Transverse colon (tissue), 4 donors: ENCODE data around the gene ANO3. TPM values are rescaled to one million over a fixed set of nuclear protein-coding genes. Genes with fewer than 3 reads are reported as not detected.

Experiments
- DNase-seq: peaks from one replicate; pipeline ENCODE4 v3.0.0-alpha.2; 2019
- H3K27ac ChIP-seq, 4 donors: fragments of 200-600 bp; sonication (generic); 2 replicates each; pipeline ENCODE4 v1.5.1; 2016 to 2018; ENCODE audit warnings: inconsistent platforms in 4 of 4
- H3K27me3 ChIP-seq: fragments of 200-600 bp; sonication (generic); 2 replicates; pipeline ENCODE4 v1.5.1; 2017; ENCODE audit warnings: inconsistent platforms
- H3K36me3 ChIP-seq, 4 donors: fragments of 200-600 bp; sonication (generic); 2 replicates each; pipeline ENCODE4 v1.5.1; 2017 to 2019; ENCODE audit warnings: inconsistent platforms in 4 of 4
- H3K4me1 ChIP-seq, 4 donors: fragments of 200-600 bp; sonication (generic); 2 replicates each; pipeline ENCODE4 v1.5.1; 2017 to 2020; ENCODE audit warnings: inconsistent platforms in 4 of 4
- H3K4me3 ChIP-seq, 4 donors: fragments of 200-600 bp; sonication (generic); 1 replicate in 1 of 4; 2 replicates in 3 of 4; pipeline versions ENCODE4 v1.5.1 to v1.6.1; 2017 to 2019; ENCODE audit warnings: inconsistent platforms in 4 of 4
- H3K9me3 ChIP-seq, 2 donors: fragments of 200-600 bp; sonication (generic); 2 replicates each; pipeline ENCODE4 v1.5.1; 2017 to 2019; ENCODE audit warnings: inconsistent platforms in 2 of 2
- CTCF ChIP-seq, 5 experiments: fragments of 200-600 bp in 3 of 5; fragments of 450-650 bp in 2 of 5; sonication (generic) in 3 of 5; IDR thresholded peaks; 1 replicate in 2 of 5; 2 replicates in 3 of 5; pipeline ENCODE4 v1.5.1; 2016 to 2017; ENCODE audit warnings: antibody characterized with exemption in 5 of 5, inconsistent platforms in 3 of 5, mild to moderate bottlenecking in 2 of 5, moderate library complexity in 1 of 5
- EP300 ChIP-seq: sonication (generic); formaldehyde crosslinking; IDR thresholded peaks from one replicate; pipeline ENCODE4 v1.6.1; 2017; ENCODE audit warnings: antibody characterized with exemption, low read depth
- POLR2A ChIP-seq: fragments of 450-650 bp; IDR thresholded peaks from one replicate; pipeline ENCODE4 v1.6.1; 2016; ENCODE audit warnings: antibody characterized with exemption, mild to moderate bottlenecking, moderate library complexity
- POLR2AphosphoS5 ChIP-seq, 3 donors: sonication (generic); formaldehyde crosslinking; IDR thresholded peaks; one replicate each; pipeline ENCODE4 v1.6.1; 2016; ENCODE audit warnings: antibody characterized with exemption in 3 of 3
- whole genome bisulfite sequencing, 2 donors: methylation state at CpG; one replicate each; pipeline ENCODE4 v1.1.5; 2018; ENCODE audit warnings: low coverage in 1 of 2; 5-methylcytosine and 5-hydroxymethylcytosine counted together
- in situ Hi-C, 4 donors: fragments of 200-750 bp; cut with MboI; loops; one replicate each; pipeline versions ENCODE4 v1.15.0 to v1.15.1; 2017; ENCODE audit warnings: low sequenced_read_pairs in 3 of 4, low pct_ligation_motif_present in 1 of 4, low pct_unique_long_range_greater_than_20kb in 1 of 4
- intact Hi-C: fragments of 100-400 bp; cut with DNase I; formaldehyde crosslinking; loops from one replicate; pipeline ENCODE4 v1.15.1; 2023; ENCODE audit warnings: low total_unique reads
- total RNA-seq, 4 donors: library from RNA; depleted of rRNA; stranded (reverse); fragments of >200 nt; gene quantifications; one replicate each; pipeline ENCODE4 v1.1.0, GENCODE V29; 2016

The ANO3 gene
- total RNA-seq, 4 donors from 2014 or later: 0.16 to 0.55 TPM; not detected in 2

DNA sequence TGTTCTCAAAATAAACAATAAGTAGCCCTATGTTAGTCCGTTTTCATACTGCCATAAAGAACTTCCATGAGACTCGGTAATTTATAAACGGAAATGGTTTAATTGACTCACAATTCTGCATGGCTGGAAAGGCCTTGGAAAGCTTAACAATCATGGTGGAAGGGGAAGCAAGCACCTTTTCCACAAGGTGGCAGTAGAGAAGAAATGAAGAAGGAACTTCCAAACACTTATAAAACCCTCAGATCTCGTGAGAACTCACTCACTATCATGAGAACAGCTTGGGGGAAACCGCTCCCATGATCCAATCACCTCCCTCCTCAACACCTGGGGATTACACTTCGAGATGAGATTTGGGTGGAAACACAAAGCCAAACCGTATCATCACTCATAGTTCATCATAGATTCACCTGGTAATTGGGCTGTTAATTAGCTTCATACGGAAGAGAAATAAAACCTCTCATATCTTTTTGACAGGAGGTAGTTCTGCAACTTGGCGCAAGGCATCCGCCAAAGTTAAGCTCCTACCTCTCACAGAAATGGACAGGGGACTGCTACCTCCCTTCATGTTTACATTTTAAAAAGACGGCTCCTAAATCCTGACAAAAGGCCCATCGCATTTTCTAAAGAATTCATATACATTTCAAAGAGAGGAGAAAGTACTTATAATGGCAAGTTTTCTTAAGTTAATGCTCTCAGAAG, 191.1 kb downstream of the ANO3 start:
- Histone ChIP-seq H3K4me3 (no peak overlapping the region), H3K36me3 (no peaks in the 10 kb centered on the region), H3K9me3 (no peaks in the 10 kb centered on the region), H3K27ac (no peak overlapping the region), H3K27me3 (no peaks in the 10 kb centered on the region), H3K4me1 (no peaks in the 10 kb centered on the region)
- in situ Hi-C loops: no loop called here
- no peak for DNase-seq
- 71 to 76% methylated on average over 12 of the region's 12 CpGs for WGBS, 2 donors
- intact Hi-C loops: no loop called here
- TF ChIP-seq POLR2A (no peak), CTCF (IDR thresholded peaks at IDR 0.05) (peak in 2 of 5 experiments; percentile 3 to 17), EP300 (no peak)

GRCh38 chr11:26527685-26528084, 195.8 kb downstream of the ANO3 start:
- no peak overlapping the region for H3K27ac ChIP-seq
- H3K4me3 ChIP-seq: no peak overlapping the region
- H3K9me3 ChIP-seq: no peaks in the 10 kb centered on the region
- no peaks in the 10 kb centered on the region for H3K27me3 ChIP-seq
- in situ Hi-C loops (no loop called here), intact Hi-C loops (no loop called here)
- TF ChIP-seq POLR2A (no peak), EP300 (no peak), CTCF (IDR thresholded peaks at IDR 0.05) (no peak), POLR2AphosphoS5 (IDR thresholded peaks at IDR 0.05) (no peak)
- no peaks in the 10 kb centered on the region for H3K36me3 ChIP-seq
- no peaks in the 10 kb centered on the region for H3K4me1 ChIP-seq
- 36 to 50% methylated on average over 1 of the region's 1 CpG for WGBS, 2 donors
- no peak for DNase-seq

DNA sequence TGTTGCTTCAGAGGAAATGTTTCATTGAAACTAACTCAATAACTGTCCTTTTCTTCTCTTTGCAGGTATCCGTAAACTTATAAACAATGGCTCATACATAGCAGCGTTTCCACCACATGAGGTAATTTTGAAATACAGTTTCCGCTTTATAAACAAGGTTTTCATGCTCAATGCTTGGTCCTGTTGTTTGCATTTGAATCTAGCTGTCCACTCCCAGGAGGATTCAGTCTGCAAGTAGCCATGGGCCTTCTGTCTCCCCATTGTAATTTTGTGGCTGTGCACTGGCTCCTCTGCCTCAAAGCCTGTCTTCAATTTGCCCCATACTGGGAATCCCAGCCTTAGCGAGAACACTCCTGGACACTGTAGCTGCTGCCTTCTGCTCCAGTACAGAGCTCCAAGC, 205.4 kb downstream of the ANO3 start:
- TF ChIP-seq CTCF (IDR thresholded peaks at IDR 0.05) (no peak), POLR2A (no peak), EP300 (no peak), POLR2AphosphoS5 (IDR thresholded peaks at IDR 0.05) (no peak)
- H3K27ac ChIP-seq: no peak overlapping the region
- H3K4me3 ChIP-seq: no peak overlapping the region
- WGBS, 2 donors: 85 to 92% methylated on average over 4 of the region's 4 CpGs
- DNase-seq: no peak
- no peaks in the 10 kb centered on the region for H3K36me3 ChIP-seq
- in situ Hi-C loops: no loop called here
- H3K4me1 ChIP-seq: no peaks in the 10 kb centered on the region
- no peaks in the 10 kb centered on the region for H3K27me3 ChIP-seq
- intact Hi-C loops: no loop called here
- H3K9me3 ChIP-seq: no peaks in the 10 kb centered on the region

GRCh38 chr11:26539517-26539916, 207.6 kb downstream of the ANO3 start:
- in situ Hi-C loops (no loop called here), intact Hi-C loops (no loop called here)
- DNase-seq: no peak
- TF ChIP-seq POLR2A: no peak
- Histone ChIP-seq H3K9me3 (no peaks in the 10 kb centered on the region), H3K27me3 (no peaks in the 10 kb centered on the region), H3K27ac (no peak overlapping the region), H3K4me3 (no peak overlapping the region), H3K4me1 (no peaks in the 10 kb centered on the region), H3K36me3 (no peaks in the 10 kb centered on the region)
- WGBS, 2 donors: 72 to 84% methylated on average over 3 of the region's 3 CpGs

DNA sequence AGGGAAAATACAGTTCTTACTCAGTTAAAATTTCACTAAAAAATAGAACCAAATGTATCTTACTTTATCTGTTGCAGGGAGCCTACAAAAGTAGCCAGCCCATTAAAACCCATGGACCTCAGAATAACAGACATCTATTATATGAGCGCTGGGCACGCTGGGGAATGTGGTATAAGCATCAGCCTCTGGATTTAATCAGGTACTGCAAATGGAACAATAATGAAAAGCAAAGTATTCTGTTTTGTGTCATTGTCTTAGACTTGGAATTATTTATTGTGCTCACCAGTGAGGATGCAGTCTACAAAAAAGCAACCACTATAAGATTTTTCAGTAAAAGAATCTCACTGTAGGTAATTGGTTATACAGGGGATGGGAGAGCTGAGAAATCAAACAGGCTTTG, 209.9 kb downstream of the ANO3 start:
- in situ Hi-C loops (no loop called here), intact Hi-C loops (no loop called here)
- 82 to 92% methylated on average over 2 of the region's 2 CpGs for WGBS, 2 donors
- Histone ChIP-seq H3K4me3 (no peak overlapping the region), H3K9me3 (no peaks in the 10 kb centered on the region), H3K27me3 (no peaks in the 10 kb centered on the region), H3K27ac (no peak overlapping the region), H3K4me1 (no peaks in the 10 kb centered on the region), H3K36me3 (no peaks in the 10 kb centered on the region)
- TF ChIP-seq POLR2A: no peak
- TF ChIP-seq EP300: no peak
- TF ChIP-seq CTCF (IDR thresholded peaks at IDR 0.05): no peak
- no peak for DNase-seq
